Liver (tissue), 3 donors: ENCODE measurements around the gene OOSP4A.

Experiments
- ATF3 ChIP-seq: IDR thresholded peaks from 2 replicates; pipeline ENCODE4 v1.6.1; 2016; ENCODE audit warnings: antibody characterized with exemption
- CTCF ChIP-seq: fragments of 150-350 bp; IDR thresholded peaks from 2 replicates; pipeline ENCODE4 v1.5.1; 2017; ENCODE audit warnings: improper control_type of control experiment, low read depth, low read length; ENCODE audit not compliant: missing input control
- GABPA ChIP-seq, 2 donors: IDR thresholded peaks in 1 of 2; conservative IDR thresholded peaks in 1 of 2; 2 replicates each; pipeline ENCODE4 v1.6.1; 2016; ENCODE audit warnings: antibody characterized with exemption in 2 of 2, mild to moderate bottlenecking in 1 of 2, moderate library complexity in 1 of 2
- HNF4G ChIP-seq: IDR thresholded peaks from 2 replicates; pipeline ENCODE4 v1.6.1; 2016; ENCODE audit warnings: antibody characterized with exemption
- JUND ChIP-seq, 2 donors: IDR thresholded peaks; 2 replicates each; pipeline ENCODE4 v1.6.1; 2016; ENCODE audit warnings: antibody characterized with exemption in 2 of 2
- MAX ChIP-seq: IDR thresholded peaks from 2 replicates; pipeline ENCODE4 v1.6.1; 2016; ENCODE audit warnings: antibody characterized with exemption
- NR2F2 ChIP-seq: IDR thresholded peaks from 2 replicates; pipeline ENCODE4 v1.6.1; 2016; ENCODE audit warnings: antibody characterized with exemption
- RAD21 ChIP-seq, 2 donors: IDR thresholded peaks; 2 replicates each; pipeline ENCODE4 v1.6.1; 2016; ENCODE audit warnings: antibody characterized with exemption in 2 of 2, mild to moderate bottlenecking in 2 of 2
- REST ChIP-seq: IDR thresholded peaks from 2 replicates; pipeline ENCODE4 v1.6.1; 2016; ENCODE audit warnings: antibody characterized with exemption, mild to moderate bottlenecking
- SP1 ChIP-seq: IDR thresholded peaks from 2 replicates; pipeline ENCODE4 v1.6.1; 2018; ENCODE audit warnings: antibody characterized with exemption, mild to moderate bottlenecking
- TAF1 ChIP-seq: conservative IDR thresholded peaks from 2 replicates; pipeline ENCODE4 v1.6.1; 2016; ENCODE audit warnings: antibody characterized with exemption, mild to moderate bottlenecking
- YY1 ChIP-seq: IDR thresholded peaks from 2 replicates; pipeline ENCODE4 v1.6.1; 2016; ENCODE audit warnings: antibody characterized with exemption, mild to moderate bottlenecking
- ZBTB33 ChIP-seq: IDR thresholded peaks from 2 replicates; pipeline ENCODE4 v1.6.1; 2016; ENCODE audit warnings: antibody characterized with exemption
- donor health status: healthy.
- donor health status: healthy.

- no peak for TF ChIP-seq CTCF
- no peak for TF ChIP-seq YY1
- no peak for TF ChIP-seq TAF1
- no peak for TF ChIP-seq JUND (IDR thresholded peaks at IDR 0.05)
- no peak for TF ChIP-seq GABPA (IDR thresholded peaks at IDR 0.05 in 1 of 2, conservative IDR thresholded peaks at IDR 0.05 in 1 of 2)
- TF ChIP-seq REST: no peak
- TF ChIP-seq ATF3: no peak
- TF ChIP-seq MAX: no peak
- TF ChIP-seq ZBTB33: no peak
- TF ChIP-seq HNF4G: no peak
- no peak for TF ChIP-seq NR2F2
- no peak for TF ChIP-seq RAD21 (IDR thresholded peaks at IDR 0.05)
- no peak for TF ChIP-seq SP1
These were observed 19.1 kb upstream of the OOSP4A start for GRCh38 chr11:59944720-59945119.
